GM12891 (cell line): ENCODE data around the gene SUPT4H1.

Source experiments
- POLR2A ChIP-seq: IDR thresholded peaks from 2 replicates; pipeline ENCODE4 v1.6.1; 2011; ENCODE audit warnings: low read depth, low read length, control low read depth
- POLR2AphosphoS5 ChIP-seq: IDR thresholded peaks from 2 replicates; pipeline ENCODE4 v1.6.1; 2011; ENCODE audit warnings: low read depth, low read length, control low read depth

GRCh38 chr17:58363457-58364185 lies 11.6 kb upstream of the SUPT4H1 start:
- no peak for TF ChIP-seq POLR2A
- TF ChIP-seq POLR2AphosphoS5 = no peak
